GM12878 (cell line): ENCODE measurements around the gene C1RL. TPM values are rescaled to one million over a fixed set of nuclear protein-coding genes. Genes with fewer than 3 reads are reported as not detected.

Experiments used
- ATAC-seq: fragments of 200-7000 bp; cut with Tn5 transposase; 3 replicates; pipeline ENCODE4 v1.9.1; 2020; ENCODE audit warnings: mild to moderate bottlenecking, moderate library complexity
- BruUV-seq: library from RNA; stranded (reverse); fragments of 400-500 nt; replicated peaks from 2 replicates; lab custom pipeline; 2021; lab: Mats Ljungman, UMichigan
- CTCF ChIA-PET: fragments of 300-600 bp; sonication (Branson Sonifier 250); formaldehyde crosslinking; extraction: SDS; loops from one replicate; lab custom pipeline; 2021; ENCODE audit warnings: inconsistent platforms; lab: Yijun Ruan, JAX
- POLR2A ChIA-PET: fragments of 350-600 bp; formaldehyde crosslinking; extraction: SDS; loops from one replicate; lab custom pipeline; 2021; ENCODE audit warnings: inconsistent platforms; lab: Charles Lee
- RAD21 ChIA-PET: fragments of 300-600 bp; sonication (Branson Sonifier 250); formaldehyde crosslinking; loops from one replicate; lab custom pipeline; 2023; ENCODE audit warnings: antibody characterized with exemption; ENCODE audit not compliant: unreplicated experiment; lab: Charles Lee
- SMC1A ChIA-PET: fragments of 300-600 bp; sonication (Branson Sonifier 250); formaldehyde crosslinking; loops from one replicate; lab custom pipeline; 2023; ENCODE audit not compliant: unreplicated experiment, uncharacterized antibody; lab: Charles Lee
- DNase-seq: peaks from one replicate; pipeline ENCODE4 v3.0.0-alpha.2; 2011; ENCODE audit warnings: low read depth, low spot score
- FAIRE-seq: peaks from 3 replicates; lab custom pipeline; 2011; peaks lifted over from hg19 to GRCh38; lab: Jason Lieb, UNC
- H2AFZ ChIP-seq: 2 replicates; pipeline ENCODE4 v1.6.0; 2011; ENCODE audit warnings: low read depth, low read length, control low read depth; ENCODE audit not compliant: control insufficient read depth
- H3K27ac ChIP-seq: 2 replicates; pipeline ENCODE4 v1.5.1; 2011; ENCODE audit warnings: control low read depth; ENCODE audit not compliant: control insufficient read depth, insufficient read depth
- H3K27me3 ChIP-seq, 2 experiments: replicated peaks in 1 of 2; 2 replicates each; pipeline versions ENCODE4 v1.6.0 to v1.6.1; 2011; ENCODE audit warnings: low read length in 1 of 2; ENCODE audit not compliant: control insufficient read depth in 2 of 2, insufficient read depth in 2 of 2
- H3K36me3 ChIP-seq, 2 experiments: 2 replicates each; pipeline ENCODE4 v1.5.1; 2011; ENCODE audit warnings: low read length in 1 of 2; ENCODE audit not compliant: control insufficient read depth in 2 of 2, insufficient read depth in 2 of 2
- H3K4me1 ChIP-seq: 2 replicates; pipeline ENCODE4 v1.6.1; 2011; ENCODE audit warnings: mild to moderate bottlenecking, low read length, moderate library complexity, mixed read lengths; ENCODE audit not compliant: control insufficient read depth, insufficient read depth
- H3K4me2 ChIP-seq: 2 replicates; pipeline ENCODE4 v1.6.0; 2011; ENCODE audit warnings: control low read depth; ENCODE audit not compliant: control insufficient read depth, insufficient read depth
- H3K4me3 ChIP-seq: fragments of 200-600 bp; sonication (generic); 2 replicates; pipeline ENCODE4 v1.5.1; 2016
- H3K79me2 ChIP-seq: 2 replicates; pipeline ENCODE4 v1.6.0; 2011; ENCODE audit warnings: low read length; ENCODE audit not compliant: control insufficient read depth, insufficient read depth
- H3K9ac ChIP-seq: 2 replicates; pipeline ENCODE4 v1.8.0; 2011; ENCODE audit warnings: low read length, control low read depth, mixed read lengths; ENCODE audit not compliant: control insufficient read depth, insufficient read depth
- H3K9me3 ChIP-seq: replicated peaks from 3 replicates; pipeline ENCODE4 v1.5.1; 2011; ENCODE audit warnings: mild to moderate bottlenecking, low read length; ENCODE audit not compliant: control insufficient read depth, insufficient read depth
- H4K20me1 ChIP-seq: 2 replicates; pipeline ENCODE4 v1.6.0; 2011; ENCODE audit not compliant: control insufficient read depth, insufficient read depth
- BMI1 ChIP-seq: fragments of 450-650 bp; IDR thresholded peaks from 2 replicates; pipeline ENCODE4 v1.6.1; 2016; ENCODE audit warnings: mild to moderate bottlenecking, moderate library complexity, borderline replicate concordance
- EED ChIP-seq: sonication (generic); IDR thresholded peaks from 2 replicates; pipeline ENCODE4 v1.6.1; 2016; ENCODE audit warnings: antibody characterized with exemption, low read depth
- IKZF2 ChIP-seq, 2 experiments: fragments of 450-650 bp; IDR thresholded peaks; 2 replicates each; pipeline ENCODE4 v1.6.1; 2017; ENCODE audit warnings: mild to moderate bottlenecking in 2 of 2, moderate library complexity in 2 of 2
- SMAD1 ChIP-seq: fragments of 450-650 bp; IDR thresholded peaks from 2 replicates; pipeline ENCODE4 v1.6.1; 2018; ENCODE audit warnings: mild to moderate bottlenecking, low read depth; ENCODE audit not compliant: partially characterized antibody
- WGBS: methylation state at CpG from one replicate; pipeline ENCODE4 v1.1.6; 2016; ENCODE audit warnings: low lambda C conversion rate; ENCODE audit not compliant: insufficient replicate concordance, insufficient coverage; ENCODE audit errors: missing lambda C conversion rate; 5-methylcytosine and 5-hydroxymethylcytosine counted together
- in situ Hi-C: fragments of 300-500 bp; cut with MboI; formaldehyde crosslinking; loops from 9 replicates; pipeline ENCODE4 v1.14.3; 2018; ENCODE audit warnings: mixed read lengths
- intact Hi-C: fragments of 100-400 bp; cut with micrococcal nuclease; formaldehyde crosslinking; loops from one replicate; pipeline ENCODE4 v1.14.2; 2022; ENCODE audit not compliant: unreplicated experiment
- polyA plus RNA-seq, 11 experiments: library from polyadenylated mRNA; depleted of rRNA in 4 of 11; unstranded in 6 of 11; stranded (reverse) in 5 of 11; fragments of >200 nt; fragmentation: Nextera tagmentation in 4 of 11; fragmentation: Illumina TruSeq in 1 of 11; extraction: Ambion mirVana in 4 of 11; extraction: Trizol in 1 of 11; gene quantifications; 1 replicate in 1 of 11; 2 replicates in 10 of 11; pipeline versions ENCODE4 v1.2.1 to v1.2.3, GENCODE V29; 2011 to 2016; ENCODE audit warnings: inconsistent platforms in 2 of 11, missing spikeins in 2 of 11, low read depth in 1 of 11
- total RNA-seq, 4 experiments: library from RNA; depleted of rRNA in 3 of 4; stranded (reverse); fragments of >200 nt in 3 of 4; fragmentation: Illumina TruSeq in 1 of 4; extraction: Trizol in 1 of 4; gene quantifications; 2 replicates each; pipeline versions ENCODE4 v1.2.1 to v1.2.3, GENCODE V29; 2013 to 2021

C1RL gene
- total and polyA plus RNA-seq, 10 of the 15 experiments (the other 5 are each of a cell fraction or from before 2014, with no cell fraction given): 1.3 to 12.8 (median 8.1) TPM

- no peaks in the 10 kb centered on the region for H3K9me3 ChIP-seq
- H3K4me3 ChIP-seq: no peak overlapping the region
- no peaks in the 10 kb centered on the region for H3K79me2 ChIP-seq
- TF ChIP-seq SMAD1: no peak
- no peak overlapping the region for H3K27ac ChIP-seq
- no peak for DNase-seq
- no peak for FAIRE-seq
- H3K4me2 ChIP-seq: no peak overlapping the region
- no peaks in the 10 kb centered on the region for H3K36me3 ChIP-seq
- 44% methylated on average over 3 of the region's 3 CpGs for WGBS
- no peak overlapping the region for H2AFZ ChIP-seq
- no peak for ATAC-seq
- no peaks in the 10 kb centered on the region for H3K4me1 ChIP-seq
- no TSS peak for BruUV-seq
- in situ Hi-C loops: no loop called here
- ChIA-PET CTCF (interaction anchor here (0.9 to 2.6 kb wide), 4 partner anchors 11 to 37 kb away, joined by 3 to 8 read pairs (median 4); no protein-coding TSS in a partner anchor), RAD21 (interaction anchor here (1.3 kb wide), 1 partner anchor 36 kb away, joined by 4 read pairs; no protein-coding TSS in a partner anchor), SMC1A (no interaction called here), POLR2A (no interaction called here)
- intact Hi-C loops: no loop called here
- H4K20me1 ChIP-seq: no peaks in the 10 kb centered on the region
- no peaks in the 10 kb centered on the region for H3K27me3 ChIP-seq
- no peak overlapping the region for H3K9ac ChIP-seq
Observed at GRCh38 chr12:7075939-7076338, 33.1 kb downstream of the C1RL start.

GRCh38 chr12:7075518-7075917 lies 33.5 kb downstream of the C1RL start:
- CTCF ChIA-PET: interaction anchor here (0.6 to 2.6 kb wide), 5 partner anchors 10 to 107 kb away, joined by 3 to 8 read pairs (median 4); no protein-coding TSS in a partner anchor
- Histone ChIP-seq H3K4me3 (no peak overlapping the region), H3K79me2 (no peaks in the 10 kb centered on the region), H2AFZ (no peak overlapping the region), H3K4me2 (no peak overlapping the region), H3K36me3 (no peaks in the 10 kb centered on the region), H4K20me1 (no peaks in the 10 kb centered on the region), H3K27ac (no peak overlapping the region), H3K27me3 (no peaks in the 10 kb centered on the region), H3K4me1 (no peaks in the 10 kb centered on the region), H3K9me3 (no peaks in the 10 kb centered on the region), H3K9ac (no peak overlapping the region)
- RAD21 ChIA-PET: interaction anchor here (1.3 kb wide), 1 partner anchor 36 kb away, joined by 4 read pairs; no protein-coding TSS in a partner anchor
- 51% methylated on average over 3 of the region's 3 CpGs for WGBS
- TF ChIP-seq IKZF2 (IDR thresholded peaks at IDR 0.05) (peak; percentile 41 to 42; a peak in 2 of 4 replicates), BMI1 (no peak), EED (peak; percentile 30; the same call in 1 of the 2 replicates)
- ATAC-seq (peak; percentile 63), DNase-seq (no peak), FAIRE-seq (no peak)
- SMC1A ChIA-PET: no interaction called here
- intact Hi-C loops (no loop called here), in situ Hi-C loops (no loop called here)
- BruUV-seq: no TSS peak
- POLR2A ChIA-PET: no interaction called here
